HG02678 (cell line): ENCODE data around the gene C9orf152.
"Not testable (repeated sequence)": the region's sequence is repeated elsewhere in the genome, so short reads cannot be mapped to it uniquely, and the experiment has no call there.

Experiments used
- ATAC-seq: cut with Tn5 transposase; IDR thresholded peaks from one replicate; pipeline ENCODE4 v1.9.1; 2021; ENCODE audit warnings: mild to moderate bottlenecking, moderate library complexity; ENCODE audit not compliant: unreplicated experiment

C9orf152 gene

DNA sequence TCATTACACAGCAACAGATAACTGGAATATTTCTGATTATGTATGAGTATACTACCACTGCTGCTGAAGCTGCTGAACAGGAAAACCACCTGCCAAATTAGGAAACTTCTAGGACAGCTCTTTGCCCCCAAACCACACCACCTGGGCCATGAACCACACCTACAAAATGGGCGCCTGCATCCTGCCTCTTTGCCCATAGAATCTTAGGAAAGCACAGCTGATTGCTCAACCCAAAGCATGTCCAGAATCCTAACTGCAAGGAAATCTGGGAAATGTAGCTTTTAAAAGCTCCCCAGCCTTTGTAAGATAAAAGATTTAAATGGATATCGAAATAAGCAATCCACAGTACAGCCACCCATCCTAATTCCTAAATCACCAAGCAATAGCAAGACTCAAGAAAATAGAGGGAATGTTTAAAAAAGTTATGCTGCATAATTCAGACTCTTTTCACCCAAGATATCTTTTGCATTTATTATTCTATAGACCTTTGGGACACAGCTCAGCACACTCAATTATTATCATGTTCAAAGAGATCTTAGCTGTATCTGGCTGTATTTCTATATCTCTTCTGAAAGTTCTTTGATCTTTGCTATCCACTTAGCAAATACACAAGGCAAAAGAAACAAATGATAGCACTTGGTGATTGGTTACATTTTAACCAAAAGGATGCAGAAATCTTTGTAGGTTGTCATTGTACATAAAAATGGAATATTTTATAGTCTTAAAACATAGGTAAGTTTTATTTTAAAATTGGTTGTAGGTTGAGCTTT lies 6.8 kb upstream of the C9orf152 start:
- no peak for ATAC-seq

DNA sequence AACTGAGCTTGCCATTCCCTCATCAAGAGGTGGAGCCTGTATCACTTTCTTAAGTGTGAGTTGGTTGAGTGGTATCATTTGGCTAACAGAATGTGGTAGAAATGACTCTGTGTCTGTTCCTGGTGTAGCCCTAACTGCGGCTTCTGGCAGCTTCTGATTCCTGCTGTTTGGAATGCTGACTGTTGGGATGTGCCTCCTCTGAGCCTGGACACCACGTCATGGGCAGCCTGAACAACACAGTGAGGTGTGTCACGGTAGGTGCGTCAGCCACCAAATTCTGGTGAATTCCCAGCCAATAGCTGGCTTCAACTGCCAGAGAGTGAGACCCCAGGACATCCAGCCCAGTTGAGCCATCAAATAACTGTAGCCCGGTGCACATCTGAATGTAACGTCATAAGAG lies 6.1 kb upstream of the C9orf152 start:
- ATAC-seq, result no peak

DNA sequence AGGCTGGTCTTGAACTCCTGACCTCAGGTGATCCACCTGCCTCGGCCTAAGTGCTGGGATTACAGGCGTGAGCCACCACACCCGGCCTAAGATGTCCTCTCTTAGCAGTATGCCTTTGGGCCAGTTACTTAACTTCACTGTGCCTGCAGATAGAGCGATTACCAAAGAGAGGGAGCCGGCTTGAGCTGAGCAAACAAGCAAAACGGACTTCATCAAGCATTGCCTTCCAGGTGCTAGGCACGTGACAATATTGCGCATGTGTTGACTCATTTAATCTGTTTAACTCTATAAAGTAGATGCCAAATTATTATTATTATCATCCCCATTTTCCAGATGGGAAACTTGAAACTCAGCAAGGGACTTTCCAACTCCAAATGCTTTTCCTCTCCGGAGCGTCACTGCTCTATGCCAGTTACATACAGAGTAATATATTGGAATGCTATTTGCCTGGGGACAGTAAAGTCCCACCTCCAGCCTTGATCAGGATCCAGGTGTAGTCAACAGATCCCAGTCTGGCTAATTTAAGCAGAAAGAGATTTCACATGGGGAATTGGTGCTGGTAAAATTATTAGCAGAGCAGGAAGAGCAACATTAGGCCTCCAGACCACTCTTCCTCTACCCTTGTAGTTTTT lies 5.6 kb upstream of the C9orf152 start:
- no peak for ATAC-seq

DNA sequence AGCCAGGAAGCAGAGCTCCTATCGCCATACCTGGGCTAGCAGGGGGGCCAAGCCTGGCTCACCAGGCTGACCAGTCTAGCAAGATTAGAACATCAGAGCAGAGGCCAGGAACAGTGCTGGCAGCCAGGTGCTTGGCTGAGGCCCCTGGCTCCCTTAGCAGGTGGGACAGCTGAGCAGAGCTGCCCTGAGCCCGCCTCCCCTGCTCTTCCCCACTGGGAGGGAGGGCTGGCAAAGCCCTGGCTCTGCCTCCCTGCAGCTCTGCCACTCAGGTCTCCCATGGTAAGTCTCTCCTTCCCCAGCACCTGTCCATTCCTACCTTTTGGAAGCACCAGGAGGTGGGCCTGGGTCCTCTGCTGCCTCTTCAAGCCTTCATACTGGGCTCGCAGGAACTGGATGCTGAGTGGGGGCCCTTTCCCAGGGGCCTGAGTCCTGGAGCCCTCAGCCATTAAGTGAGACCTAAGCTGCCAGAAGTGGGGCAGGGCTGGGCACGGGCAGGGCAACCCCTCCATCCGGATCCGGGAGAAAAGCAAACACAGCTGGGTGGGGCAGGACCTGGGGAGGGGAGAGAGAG lies 803 bp downstream of the C9orf152 start:
- ATAC-seq, result no peak

DNA sequence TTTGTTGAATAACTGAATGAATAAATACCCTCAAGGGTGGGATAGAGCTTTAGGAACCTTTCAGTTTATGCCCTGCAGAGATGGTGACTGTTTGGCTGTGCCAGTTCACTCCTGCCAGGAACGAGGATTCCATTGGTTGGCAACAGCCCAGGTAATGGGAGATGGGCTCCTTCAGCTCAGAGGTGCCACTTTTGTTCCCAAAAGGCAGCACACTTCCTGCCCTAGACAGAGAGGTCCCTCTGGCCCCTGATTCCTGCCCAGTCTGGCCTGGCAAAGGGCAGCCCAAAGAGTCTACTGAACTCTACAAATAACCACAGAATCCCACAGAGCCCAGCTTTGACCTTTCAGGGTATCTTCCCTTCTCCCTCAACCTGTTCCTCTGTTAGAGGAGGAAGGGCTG lies 1.6 kb downstream of the C9orf152 start:
- no peak for ATAC-seq

DNA sequence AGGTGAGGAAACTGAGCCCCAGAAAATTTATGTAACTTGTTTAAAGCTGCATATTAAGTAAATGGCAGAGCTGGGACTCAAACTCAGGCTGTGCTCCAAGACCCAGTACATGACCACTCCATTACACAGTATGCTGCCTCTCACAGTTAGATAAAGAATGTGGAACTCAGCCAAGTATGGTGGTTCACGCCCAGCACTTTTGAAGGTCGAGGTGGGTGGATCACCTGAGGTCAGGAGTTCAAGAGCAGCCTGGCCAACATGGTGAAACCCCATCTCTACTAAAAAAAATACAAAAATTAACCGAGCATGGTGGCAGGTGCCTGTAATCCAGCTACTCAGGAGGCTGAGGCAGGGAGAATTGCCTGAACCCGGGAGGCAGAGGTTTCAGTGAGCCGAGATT lies 2.3 kb downstream of the C9orf152 start:
- not testable (repeated sequence) for ATAC-seq

DNA sequence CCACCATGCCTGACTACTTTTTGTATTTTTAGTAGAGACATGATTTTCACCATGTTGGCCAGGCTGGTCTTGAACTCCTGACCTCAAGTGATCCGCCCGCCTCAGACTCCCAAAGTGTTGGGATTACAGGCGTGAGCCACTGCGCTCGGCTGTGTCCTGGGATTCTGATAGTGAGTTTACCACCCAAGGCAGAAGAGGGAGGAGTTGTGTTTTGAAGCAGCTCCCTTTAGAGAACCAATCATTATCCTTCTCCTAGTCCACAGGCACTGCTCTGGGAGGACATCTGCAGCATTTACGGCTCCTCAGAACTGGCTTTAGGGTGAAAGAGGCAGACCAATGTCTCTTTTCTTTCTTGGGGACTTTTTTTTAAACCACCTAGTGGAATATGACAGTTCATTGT lies 5.7 kb downstream of the C9orf152 start:
- no peak for ATAC-seq

DNA sequence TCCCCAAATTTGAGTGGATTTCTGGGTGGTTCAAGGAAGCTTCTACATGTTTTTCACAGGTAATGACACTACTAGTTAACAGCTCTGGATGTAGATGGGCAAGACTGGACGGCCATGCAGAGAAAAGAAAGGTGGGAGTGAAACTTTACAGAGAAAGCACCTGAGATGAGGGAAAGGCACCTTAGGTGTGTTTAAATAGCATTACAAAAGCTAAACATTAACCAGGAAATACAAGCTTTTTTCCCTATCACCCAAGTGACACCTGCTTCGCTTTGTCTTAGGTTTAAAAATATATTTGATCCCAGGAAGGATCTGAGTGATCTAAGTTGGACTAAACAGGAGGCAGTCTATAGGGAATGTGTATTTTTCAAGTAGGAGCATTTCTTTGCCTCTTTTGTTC lies 8.3 kb downstream of the C9orf152 start:
- ATAC-seq, result no peak

DNA sequence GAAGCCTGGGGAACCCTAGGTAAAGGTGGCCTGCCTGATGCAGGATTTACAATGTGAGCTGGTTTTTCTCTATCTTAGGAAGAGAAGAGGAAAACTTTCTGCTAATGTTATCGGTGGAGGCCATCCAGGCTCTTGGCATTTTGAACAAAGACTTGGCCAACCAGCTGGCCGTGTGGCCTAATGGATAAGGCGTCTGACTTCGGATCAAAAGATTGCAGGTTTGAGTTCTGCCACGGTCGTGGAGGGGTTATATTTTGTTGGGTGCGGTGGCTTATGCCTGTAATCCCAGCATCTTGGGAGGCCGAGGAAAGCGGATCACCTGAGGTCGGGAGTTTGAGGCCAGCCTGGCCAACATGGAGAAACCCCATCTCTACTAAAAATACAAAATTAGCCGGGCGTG lies 9.6 kb downstream of the C9orf152 start:
- no peak for ATAC-seq

DNA sequence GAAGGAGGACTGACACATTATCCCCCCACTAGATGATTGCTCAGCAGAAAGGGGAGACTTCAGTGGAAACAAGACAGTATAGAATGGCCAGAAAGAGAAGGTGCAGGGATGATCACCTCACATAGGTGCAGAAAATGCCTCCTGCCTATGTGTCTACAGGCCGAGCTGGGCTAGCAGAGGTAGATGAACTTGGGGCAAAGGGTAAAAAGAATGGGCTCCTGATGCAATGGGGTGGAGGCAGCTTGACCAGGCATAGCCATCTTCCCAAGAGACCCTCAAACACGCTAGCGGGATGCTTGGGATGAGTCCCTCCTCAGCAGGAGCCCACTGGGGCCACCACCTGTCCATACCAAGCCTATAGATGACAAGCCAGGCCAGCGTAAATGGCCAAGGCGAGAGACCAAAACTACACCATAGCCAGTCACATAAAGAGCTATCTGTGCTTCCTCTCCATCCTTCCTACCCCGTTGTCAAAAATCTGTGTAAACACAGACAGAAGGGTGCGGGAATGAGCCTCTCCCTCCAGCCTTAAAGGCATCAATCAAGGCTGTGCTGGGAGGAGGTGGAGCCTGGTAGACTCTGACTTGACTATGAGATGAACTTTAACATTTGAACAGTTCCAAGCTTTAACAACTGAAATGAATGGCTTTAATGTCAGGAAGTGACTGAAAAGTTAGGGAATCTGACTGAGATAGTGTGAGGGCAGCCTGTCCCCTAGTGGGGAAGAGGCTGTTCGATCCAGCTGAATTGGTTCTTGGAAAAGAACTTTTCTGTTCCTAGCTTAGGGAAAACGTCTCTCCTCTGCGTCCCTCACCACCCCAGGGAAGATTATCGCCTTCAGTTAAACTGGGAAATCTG lies 10.4 kb downstream of the C9orf152 start:
- no peak for ATAC-seq

DNA sequence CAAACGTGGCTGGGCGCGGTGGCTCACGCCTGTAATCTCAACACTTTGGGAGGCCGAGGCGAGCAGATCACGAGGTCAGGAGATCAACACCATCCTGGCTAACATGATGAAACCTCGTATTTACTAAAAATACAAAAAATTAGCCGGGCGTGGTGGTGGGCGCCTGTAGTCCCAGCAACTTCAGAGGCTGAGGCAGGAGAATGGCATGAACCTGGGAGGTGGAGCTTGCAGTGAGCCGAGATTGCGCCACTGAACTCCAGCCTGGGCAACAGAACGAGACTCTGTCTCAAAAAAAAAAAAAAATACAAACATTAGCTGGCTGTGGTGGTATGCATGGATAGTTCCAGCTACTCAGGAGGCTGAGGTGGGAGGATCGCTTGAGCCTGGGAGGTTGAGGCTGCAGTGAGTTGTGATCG lies 11.9 kb downstream of the C9orf152 start:
- ATAC-seq, result not testable (repeated sequence)

DNA sequence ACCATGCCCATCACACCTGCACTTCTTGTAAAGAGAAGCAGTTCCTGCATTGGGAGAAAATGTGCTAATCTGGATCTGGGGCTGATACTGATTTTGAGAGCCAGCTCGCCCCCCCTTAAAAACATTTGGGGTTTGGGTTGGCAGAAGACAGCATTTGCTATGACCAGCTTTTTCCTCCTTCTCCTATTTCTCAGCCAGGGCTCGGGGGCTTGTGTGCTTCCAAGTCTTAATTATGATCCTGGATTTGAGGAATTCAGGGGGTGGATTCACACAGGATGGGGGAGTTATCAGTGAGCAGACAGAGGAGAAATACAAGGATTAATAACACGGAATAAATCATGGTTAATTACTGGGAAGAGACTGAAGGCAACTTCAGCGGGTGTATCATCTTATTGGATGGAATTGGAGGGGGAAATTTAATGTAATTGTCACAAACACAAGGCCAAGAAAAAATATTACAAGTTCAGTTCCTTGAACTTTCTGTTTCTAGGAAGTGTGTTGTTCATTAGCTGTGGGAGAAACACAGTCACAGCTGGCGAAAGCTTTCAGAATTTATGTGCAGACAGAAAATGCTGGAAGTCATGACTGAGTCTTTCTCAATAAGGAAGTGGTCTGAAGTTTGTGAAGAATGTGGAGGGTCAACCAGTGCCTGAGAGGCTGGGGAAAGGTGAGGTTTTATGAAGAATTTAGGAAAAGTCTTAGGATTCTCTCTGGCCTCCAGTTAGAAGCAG lies 15.3 kb downstream of the C9orf152 start:
- no peak for ATAC-seq

DNA sequence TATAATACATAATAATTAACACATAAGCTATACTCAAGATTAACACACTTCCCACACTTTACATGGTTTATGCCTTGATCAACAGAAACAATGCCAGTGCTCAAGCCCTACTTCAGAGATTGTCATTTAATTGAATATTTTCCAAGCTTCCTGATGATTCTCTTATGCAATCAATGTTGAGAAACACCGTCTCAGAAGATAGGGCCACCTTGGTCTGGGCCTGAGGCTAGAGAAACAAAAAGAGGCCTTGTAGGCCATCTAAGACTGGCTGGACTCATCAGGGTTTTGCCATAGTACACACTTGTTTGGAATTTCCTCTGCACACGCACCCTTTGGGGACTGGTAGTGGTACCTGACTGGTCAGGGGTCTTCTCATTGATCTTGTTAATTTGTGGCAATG lies 16.3 kb downstream of the C9orf152 start:
- no peak for ATAC-seq

DNA sequence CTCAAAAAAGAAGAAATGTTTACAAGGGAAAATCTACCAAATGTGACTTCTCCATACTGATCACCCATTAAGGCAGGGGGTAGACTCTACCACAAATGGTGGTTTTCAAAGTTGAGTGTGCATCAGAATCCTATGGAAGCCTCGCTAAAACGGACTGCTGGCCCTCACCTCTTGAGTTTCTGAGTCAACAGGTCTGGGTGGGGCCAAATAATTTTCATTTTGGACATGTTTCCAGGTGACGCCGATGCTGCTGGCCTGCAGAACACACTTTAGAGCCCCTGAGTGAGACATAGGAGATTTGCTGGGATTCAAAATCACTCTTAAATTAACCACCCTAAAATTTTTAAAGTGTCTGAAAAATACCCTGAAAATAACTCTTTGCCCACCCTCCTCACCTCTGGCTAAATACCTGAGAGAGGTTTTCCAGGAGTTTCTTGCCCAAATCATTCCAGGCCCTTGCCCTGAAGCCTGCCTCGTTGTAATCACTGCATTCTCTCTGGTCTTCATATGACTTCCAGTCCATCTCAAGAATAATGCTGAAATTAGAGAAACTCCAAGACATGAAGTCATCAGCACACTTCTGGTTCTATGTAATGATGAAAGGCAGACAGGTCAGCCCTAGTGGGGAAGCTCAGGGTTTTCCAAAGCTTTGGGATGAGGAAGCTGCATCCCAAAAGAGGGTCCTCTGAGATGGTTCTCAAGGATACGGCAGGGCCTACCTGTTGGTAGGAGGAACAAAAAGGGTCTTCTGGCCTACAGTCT lies 18.2 kb downstream of the C9orf152 start:
- no peak for ATAC-seq

DNA sequence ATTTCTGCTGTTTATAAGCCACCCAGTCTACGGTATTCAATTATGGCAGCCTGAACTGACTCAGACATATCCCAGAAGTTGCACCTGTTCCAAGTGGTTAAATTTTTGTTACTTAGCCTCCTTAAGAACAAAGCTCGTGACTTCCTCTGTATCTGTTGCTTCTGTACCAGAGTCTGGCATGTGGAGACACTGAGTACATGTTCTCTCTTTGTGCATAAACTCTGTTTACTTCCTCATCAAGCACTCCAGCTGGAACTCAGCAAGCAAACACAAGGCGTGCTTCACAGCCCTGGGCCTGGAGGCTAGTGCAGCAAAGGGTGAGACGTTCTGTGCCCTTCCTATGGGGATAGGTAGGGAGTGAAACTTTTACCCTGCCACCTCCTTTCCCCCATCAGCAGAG lies 19.0 kb downstream of the C9orf152 start:
- ATAC-seq, result no peak

DNA sequence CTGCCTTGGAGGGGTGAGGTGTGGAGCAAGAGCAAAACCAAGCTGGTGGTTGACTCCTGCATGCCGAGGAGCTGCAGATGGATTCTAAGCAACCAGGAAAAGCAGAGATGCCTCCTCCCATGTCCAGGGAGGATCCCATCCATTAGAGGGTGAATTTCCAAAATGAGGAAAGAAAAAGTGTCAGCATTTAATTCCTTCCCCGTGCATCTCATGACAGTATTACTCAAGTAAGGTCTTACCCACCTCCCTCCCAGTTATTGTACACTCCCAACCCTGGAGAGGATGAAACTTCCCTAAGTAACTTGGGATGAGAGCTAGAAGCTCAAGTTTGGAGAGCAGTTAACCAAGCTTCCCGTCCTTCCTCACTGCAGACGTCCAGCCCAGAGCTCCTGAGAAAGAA lies 19.9 kb downstream of the C9orf152 start:
- no peak for ATAC-seq

DNA sequence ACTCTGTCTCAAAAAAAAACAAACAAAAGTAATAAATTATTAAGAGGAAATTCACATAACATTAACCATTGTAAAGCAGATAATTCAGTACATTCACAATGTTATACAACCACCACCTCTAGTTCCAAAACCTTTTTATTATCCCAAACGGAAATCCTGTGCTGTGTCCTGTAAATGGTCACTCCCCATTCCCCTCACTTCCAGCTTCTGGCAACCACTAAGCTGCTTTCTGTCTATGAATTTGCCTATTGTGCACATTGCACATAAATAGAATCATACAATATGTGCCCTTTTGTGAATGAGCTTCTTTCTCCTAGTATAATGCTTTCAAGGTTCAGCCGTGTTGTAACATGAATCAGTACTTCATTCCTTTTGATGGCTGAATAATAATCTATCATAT lies 20.8 kb downstream of the C9orf152 start:
- no peak for ATAC-seq

DNA sequence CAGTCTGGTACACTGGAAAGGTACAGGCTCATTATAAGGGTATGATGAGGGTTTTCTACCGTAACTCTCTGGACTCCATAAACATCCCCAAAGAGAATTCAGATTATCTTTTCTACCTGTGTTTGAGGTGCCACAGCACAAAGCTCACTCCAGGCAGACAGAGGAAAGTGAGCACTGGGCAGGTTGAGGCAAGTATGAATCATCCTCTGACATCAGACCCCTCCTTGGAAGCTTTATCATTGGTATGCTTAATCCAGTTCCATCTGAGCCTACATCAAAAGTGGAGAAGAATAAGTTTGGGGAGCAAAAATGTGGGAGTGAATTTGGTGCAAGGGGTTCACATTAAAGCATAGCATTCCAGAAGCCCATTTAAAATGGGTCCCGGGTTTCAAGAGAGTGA lies 21.7 kb downstream of the C9orf152 start:
- ATAC-seq, result no peak

DNA sequence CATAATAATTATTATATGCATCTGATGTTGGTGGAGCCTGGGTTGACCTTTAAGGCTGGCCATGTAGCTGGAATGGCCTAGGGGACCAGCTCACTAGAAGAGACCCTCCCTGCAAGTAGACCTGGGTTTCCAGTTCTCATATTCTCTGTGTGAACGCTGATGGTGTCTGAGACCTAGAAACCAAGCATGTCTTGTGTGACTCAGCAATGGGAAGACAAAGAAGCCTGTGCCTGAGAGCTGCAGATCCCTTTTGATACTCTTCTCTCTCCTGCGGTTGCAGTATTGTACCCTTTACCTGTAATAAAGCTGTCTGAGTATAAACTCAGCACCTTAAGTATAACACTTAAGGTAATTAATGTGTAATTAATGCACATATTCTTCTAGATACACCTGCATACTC lies 22.2 kb downstream of the C9orf152 start:
- ATAC-seq, result no peak
